GM19395 (cell line): ENCODE results near the gene NUP210.
A peak's percentile ranks its signal among the peaks of the same experiment; 100 is the strongest.

Source experiments
- ATAC-seq: cut with Tn5 transposase; IDR thresholded peaks from one replicate; pipeline ENCODE4 v1.9.1; 2021; ENCODE audit warnings: mild to moderate bottlenecking, moderate library complexity; ENCODE audit not compliant: unreplicated experiment

The NUP210 gene

DNA sequence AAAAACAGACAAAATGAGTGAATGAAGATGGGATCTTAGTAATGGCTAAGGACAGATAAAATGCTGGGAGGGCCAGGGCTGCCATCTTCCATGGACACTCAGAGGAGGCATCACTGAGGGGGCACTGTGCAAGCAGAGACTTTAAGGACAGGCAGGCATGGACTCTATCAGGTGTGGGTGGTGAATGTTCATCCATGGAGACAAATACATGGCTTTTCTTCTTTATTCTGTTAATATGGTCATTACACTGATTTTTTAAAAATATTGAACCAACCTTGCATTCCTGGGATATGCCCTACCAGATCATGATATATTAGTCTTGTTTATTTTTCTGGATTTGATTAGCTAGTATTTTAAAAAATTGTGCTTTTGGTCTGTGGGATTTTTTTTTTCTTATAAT is 12.2 kb downstream of the NUP210 start:
- no peak for ATAC-seq

- no peak for ATAC-seq
Observed at GRCh38 chr3:13407475-13407874, 12.6 kb downstream of the NUP210 start.

DNA sequence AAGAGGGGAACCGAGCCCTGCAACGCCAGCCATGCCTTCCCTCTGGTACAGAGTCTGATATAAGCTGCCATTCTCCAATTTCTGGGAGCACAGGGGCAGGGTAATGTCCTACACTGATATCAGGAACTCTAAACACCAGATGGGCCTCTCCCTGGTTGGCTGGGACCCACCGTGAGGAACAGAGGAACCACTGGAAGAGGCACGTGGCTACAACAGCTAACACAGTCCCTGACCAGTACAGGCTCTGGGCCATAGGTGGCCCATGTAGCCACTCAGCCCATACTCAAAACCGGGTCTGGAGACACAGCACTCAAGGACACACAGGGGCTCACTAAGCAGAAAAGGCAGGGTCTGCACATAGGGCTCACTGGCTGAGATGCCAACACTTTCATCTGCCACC is 13.9 kb downstream of the NUP210 start:
- no peak for ATAC-seq

- ATAC-seq: no peak
Observed at GRCh38 chr3:13405614-13406013, 14.5 kb downstream of the NUP210 start.

DNA sequence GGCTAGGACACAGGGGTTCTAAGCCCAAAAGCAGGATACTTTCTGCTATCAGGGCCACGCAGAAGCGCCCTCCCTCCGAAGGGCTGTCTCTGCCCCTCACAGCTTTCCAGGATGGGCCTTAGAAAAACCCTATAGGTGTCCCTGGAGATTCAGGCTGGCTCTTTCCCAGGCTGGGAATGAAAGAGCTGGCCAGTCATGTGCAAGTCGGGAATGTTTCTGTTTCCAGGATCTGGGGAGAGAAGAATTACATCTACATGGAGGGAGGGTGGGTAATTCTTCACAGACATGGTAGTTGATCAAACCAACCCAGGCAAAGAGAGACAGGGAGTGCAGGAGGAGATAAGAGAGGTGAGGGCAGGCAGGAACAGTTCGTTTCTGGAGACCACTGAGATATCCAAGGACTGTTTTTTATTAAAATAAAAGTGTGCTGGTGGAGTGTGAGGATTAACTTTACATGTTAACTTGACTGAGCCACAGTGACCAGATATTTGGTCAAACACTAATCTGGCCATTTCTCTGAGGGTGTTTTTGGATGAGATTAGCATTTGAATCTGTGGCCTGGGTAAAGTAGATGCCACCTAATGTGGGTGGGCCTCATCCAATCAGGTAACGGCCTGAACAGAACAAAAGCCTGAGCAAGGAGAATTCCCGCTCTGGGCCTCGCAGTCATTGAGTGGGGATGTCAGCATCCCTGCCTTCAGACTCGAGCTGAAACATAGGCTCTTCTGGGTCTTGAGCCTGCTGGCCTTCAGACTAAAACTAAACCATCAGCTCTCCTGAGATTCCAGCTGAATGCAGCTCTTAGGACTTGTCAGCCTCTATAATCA is 15.3 kb downstream of the NUP210 start:
- ATAC-seq: no peak

DNA sequence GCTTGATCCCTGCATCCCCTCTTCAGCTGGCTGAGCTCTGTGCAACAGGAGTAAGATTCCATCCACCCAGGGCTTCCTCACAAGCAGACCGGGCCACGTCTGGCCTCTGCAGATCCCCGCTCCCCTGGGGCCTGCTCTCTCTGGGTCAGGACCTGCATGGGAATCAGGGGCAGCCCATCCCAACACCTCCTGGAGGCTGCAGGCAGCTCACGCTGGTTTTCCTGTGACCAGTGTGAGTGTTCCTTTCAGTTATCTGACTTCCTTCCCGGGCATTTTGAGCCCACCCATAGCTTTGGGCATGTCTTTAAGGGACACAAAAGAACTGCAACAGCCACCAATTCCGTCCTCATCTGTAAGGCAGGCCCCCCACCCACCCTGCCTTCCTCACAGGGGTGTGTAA is 16.3 kb downstream of the NUP210 start:
- ATAC-seq: no peak

- no peak for ATAC-seq
Observed at GRCh38 chr3:13403213-13403819, 16.8 kb downstream of the NUP210 start.

GRCh38 chr3:13401149-13401548 is 19.0 kb downstream of the NUP210 start:
- no peak for ATAC-seq

DNA sequence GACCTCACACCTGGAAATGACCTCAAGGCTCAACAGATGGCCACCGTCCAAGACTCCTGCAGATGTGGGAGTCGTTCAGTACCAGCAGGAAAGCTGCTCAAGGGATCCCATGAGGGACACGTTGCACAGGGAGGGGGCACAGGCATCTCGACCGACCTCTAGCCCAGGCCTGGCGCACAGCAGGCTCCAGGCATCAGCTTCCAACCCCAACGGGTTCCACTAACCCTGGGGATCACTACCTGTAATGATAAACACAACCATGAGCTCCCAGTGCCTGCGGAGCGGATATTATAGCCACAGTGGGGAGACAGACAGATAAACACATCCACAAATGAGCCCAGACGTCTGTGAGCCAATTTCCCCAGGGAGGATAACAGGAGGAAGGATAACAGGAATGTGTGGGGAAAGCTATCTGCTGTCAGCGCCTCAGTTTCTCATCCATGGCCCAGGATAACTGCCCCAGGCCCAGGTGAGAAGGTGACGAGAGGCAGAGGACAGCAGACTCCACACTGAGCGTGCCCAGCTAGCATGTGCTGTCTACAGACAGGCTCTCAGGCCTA is 19.9 kb downstream of the NUP210 start:
- no peak for ATAC-seq

- no peak for ATAC-seq
Observed at GRCh38 chr3:13399603-13400002, 20.5 kb downstream of the NUP210 start.

GRCh38 chr3:13397316-13397715 is 22.8 kb downstream of the NUP210 start:
- no peak for ATAC-seq

DNA sequence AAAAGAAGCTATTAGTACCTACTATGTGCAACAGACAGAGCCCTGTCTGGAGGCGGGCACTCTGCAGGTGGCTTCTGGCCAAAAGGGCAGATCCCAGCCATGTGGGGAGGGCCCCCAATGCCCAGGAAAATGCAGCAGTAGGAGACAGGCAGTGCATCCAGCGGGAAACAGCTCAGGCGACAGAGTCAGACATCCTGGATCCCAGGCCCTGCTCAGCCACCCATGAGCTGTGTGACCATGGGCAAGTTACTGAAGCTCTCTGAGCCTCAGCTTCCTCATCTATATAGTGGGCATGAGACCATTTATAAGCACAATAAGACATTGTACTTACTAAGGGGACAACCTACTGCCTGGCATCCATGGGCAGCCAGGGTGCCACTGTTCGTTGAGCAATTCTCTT is 25.8 kb downstream of the NUP210 start:
- no peak for ATAC-seq

DNA sequence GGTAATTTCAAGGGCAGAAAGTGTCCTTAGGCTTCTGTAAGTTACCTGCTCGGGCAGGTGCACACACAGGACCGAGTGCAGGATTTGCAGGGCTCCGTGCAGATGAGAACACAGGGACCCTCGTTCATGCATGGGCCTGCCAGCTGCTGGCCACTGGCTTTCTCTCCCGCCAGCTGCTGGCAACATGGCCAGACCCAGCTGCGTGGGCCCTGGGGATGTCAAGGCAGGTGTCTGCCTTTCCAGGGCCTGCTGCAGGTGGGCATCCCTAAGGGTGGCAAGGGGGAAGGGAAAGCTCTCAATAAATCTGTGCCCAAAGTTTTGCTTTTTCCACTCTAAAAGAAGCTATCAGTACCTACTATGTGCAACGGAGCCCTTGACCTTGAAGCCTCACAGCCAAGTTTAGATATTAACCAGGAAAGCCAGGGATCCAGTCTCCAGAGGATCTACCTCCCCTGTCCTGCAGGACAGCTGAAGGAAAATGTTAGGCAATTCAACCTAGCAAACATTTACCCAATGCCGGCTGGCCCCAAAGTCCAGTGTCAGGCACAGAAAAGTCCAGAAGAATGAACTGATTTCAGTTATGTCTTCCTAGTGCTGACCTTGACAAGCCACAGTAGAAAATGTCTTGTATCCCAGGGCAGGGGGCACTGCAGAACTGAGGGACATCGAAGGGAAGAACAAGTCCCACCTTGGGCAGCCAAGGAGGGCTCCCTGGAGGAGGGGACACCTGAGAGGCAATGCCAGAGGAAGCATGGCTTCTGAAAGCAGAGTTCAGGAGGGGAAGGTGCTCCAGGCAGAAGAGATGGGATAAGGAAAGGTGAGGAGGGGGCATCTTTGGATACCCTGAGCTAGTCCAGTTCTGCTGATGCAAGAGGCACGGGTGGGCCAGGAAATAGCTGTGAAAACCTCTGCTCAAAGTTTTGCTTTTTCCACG is 26.4 kb downstream of the NUP210 start:
- no peak for ATAC-seq

DNA sequence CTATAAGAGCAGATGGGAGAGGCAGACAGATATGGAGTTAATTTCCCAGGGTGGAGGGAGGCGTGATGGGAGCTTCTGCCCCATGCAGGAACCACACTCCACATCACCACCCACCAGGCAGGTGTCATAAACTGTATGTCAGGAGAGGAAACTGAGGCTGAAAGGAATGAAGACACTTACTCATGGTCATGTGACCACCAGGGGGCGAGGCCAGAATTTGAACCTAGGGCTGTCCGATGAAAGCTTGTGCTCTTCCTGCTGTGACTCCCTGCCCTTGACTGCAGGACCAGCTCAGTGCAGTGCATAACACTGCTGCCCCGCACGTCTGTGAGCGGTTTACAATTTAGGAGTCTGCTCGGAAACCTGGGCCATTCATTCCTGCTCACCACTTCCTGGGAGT is 28.8 kb downstream of the NUP210 start:
- ATAC-seq: no peak

DNA sequence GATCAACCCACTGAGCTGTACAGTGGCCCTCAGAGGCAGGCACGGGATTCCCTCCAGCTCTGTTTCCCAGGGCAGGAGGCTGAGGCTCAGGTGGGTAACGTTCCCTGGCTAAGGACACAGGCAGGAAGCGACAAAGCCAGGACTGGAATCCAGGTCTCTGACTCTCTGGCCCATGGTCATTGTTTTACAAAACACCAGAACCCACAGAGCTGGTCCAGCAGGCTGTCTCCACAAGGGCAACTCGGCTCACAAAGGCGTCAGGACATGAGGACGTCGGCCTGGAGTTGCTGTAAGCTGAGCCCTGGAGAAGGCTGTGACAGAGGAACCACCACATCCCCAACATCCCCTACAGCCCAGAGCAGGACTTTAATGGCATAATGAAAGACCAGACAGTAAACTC is 30.7 kb downstream of the NUP210 start:
- ATAC-seq: no peak

GRCh38 chr3:13388816-13389215 is 31.3 kb downstream of the NUP210 start:
- ATAC-seq: no peak

DNA sequence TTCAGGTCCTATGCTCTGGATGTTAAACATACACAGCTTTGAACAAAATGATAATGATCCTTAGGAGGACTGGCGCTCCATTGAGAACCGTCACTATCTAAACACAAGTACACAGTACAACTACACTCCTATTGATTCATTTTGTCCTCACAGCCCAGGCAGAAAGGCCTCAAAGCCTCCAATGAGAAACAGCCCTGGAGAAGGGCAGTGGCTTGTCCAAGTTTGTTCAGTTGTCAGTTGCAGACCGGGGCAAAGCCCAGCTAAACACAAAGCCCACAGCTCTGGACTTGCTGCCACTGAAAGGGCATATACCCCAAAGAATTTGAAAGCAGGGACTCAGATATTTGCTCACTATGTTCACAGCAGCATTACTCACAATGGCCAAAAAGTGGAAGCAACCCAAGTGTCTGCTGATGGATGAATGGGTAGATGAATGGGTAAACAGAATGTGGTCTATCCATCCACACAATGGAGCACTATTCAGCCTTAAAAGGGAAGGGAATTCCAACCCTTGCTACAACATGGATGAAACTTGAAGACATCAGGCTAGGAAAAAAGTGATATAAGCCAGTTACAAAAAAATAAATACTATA is 34.7 kb downstream of the NUP210 start:
- no peak for ATAC-seq

DNA sequence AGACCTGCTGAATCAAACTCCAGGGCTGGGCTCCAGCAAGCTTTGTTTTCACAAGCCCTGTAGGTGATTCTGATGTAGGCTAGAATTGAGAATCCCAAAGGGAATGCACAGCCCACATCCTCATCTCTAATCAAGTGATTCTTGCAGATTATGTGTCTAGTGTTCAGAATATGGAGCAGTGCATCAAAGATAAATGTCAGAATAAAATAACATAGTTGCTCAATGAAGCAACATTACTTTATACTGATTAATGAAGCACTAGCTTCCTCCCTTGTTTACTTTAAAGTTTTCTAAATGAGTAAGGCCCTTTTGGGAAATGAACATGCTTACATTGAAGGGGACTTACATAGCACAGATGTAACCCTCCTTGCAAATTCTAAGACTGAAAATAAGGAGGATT is 39.2 kb downstream of the NUP210 start:
- ATAC-seq: no peak

DNA sequence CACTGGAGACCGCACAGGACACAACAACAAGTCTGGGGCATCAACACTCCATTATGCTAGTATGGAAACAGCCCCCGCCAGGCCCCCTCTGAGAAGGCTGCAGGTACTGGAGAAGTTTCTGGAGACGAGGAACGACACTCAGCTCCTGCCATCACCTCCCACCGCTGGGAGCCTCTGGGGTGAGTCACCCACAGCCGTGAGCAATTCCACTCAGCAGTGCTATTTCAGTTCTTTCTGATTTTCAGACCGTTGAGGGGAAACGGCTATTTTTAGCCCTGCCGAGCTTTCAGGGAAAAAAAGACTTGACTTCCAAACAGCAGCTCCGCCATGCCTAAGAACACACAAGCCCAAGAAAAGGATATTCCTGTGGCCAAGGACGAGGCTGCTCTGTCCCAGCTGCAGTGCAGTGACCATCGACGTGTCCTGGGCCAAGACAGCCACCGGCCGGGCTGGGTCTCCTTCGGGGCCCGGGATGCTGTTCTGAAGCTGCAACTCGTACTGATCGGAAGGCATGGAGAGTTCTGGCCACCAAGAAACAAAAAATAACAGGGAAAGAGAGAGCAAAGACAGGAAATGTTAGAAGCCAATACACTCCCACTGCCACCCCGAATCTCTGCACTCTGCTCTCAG is 40.8 kb downstream of the NUP210 start:
- no peak for ATAC-seq

DNA sequence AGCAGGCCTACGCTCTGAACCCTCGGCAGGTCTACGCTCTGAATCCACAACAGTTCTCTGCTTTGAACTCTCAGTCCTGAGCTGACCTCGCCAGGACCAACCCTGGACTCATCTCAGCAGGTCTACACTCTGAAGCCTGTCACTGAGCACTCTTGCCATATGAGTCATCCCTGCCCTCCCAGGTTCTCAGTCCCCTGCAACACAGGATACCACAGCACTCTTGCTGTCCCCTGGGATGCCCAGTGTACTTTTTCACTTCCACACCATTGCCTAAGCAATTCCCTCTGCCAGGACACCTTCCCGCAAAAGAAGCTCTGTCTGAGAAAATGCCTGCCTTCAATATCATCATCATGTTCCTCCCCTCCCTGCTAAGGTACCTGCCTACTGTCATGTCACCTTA is 42.0 kb downstream of the NUP210 start:
- ATAC-seq: peak; percentile 77
